NCI-H2029 treated with DMSO at 0.1 percent for 48 hours (cell line): ENCODE data around the gene IER5.

Experiments
- DNase-seq: peaks from one replicate; lab custom pipeline; 2025; lab: John Stamatoyannopoulos, UW

IER5 gene

GRCh38 chr1:181077576-181078242, 10.8 kb upstream of the IER5 start:
- no peak for DNase-seq

GRCh38 chr1:181079382-181079781, 9.1 kb upstream of the IER5 start:
- no peak for DNase-seq

- no peak for DNase-seq
Observed at GRCh38 chr1:181079920-181080319, 8.6 kb upstream of the IER5 start.

GRCh38 chr1:181080556-181080955, 7.9 kb upstream of the IER5 start:
- DNase-seq, result no peak

GRCh38 chr1:181081395-181081794, 7.1 kb upstream of the IER5 start:
- no peak for DNase-seq

GRCh38 chr1:181083842-181084605, 4.5 kb upstream of the IER5 start:
- no peak for DNase-seq

GRCh38 chr1:181084606-181084969, 3.9 kb upstream of the IER5 start:
- DNase-seq, result no peak

GRCh38 chr1:181086091-181086490, 2.4 kb upstream of the IER5 start:
- DNase-seq, result no peak

- DNase-seq, result no peak
Observed at GRCh38 chr1:181086926-181087325, 1.6 kb upstream of the IER5 start.

GRCh38 chr1:181087400-181087901, 1.0 kb upstream of the IER5 start:
- no peak for DNase-seq

- no peak for DNase-seq
Observed at GRCh38 chr1:181089017-181089675, 646 bp downstream of the IER5 start.

GRCh38 chr1:181089676-181090544, 1.4 kb downstream of the IER5 start:
- no peak for DNase-seq

GRCh38 chr1:181090641-181091126, 2.2 kb downstream of the IER5 start:
- no peak for DNase-seq

GRCh38 chr1:181091309-181092040, 3.0 kb downstream of the IER5 start:
- DNase-seq, result no peak

GRCh38 chr1:181092056-181092455, 3.6 kb downstream of the IER5 start:
- DNase-seq, result no peak

- DNase-seq, result no peak
Observed at GRCh38 chr1:181092883-181093458, 4.5 kb downstream of the IER5 start.

- no peak for DNase-seq
Observed at GRCh38 chr1:181094416-181095212, 6.1 kb downstream of the IER5 start.

- no peak for DNase-seq
Observed at GRCh38 chr1:181095260-181095659, 6.8 kb downstream of the IER5 start.

- no peak for DNase-seq
Observed at GRCh38 chr1:181095763-181096184, 7.3 kb downstream of the IER5 start.

GRCh38 chr1:181097242-181097641, 8.7 kb downstream of the IER5 start:
- DNase-seq, result no peak
